Ishikawa (cell line): ENCODE data around the gene FTHL17.

ENCODE experiments used
- CEBPB ChIP-seq: IDR thresholded peaks from 2 replicates; pipeline ENCODE4 v1.6.1; 2012
- CREB1 ChIP-seq: IDR thresholded peaks from 2 replicates; pipeline ENCODE4 v1.6.1; 2012; ENCODE audit warnings: low read depth
- EGR1 ChIP-seq: IDR thresholded peaks from 2 replicates; pipeline ENCODE4 v1.6.1; 2012
- EP300 ChIP-seq: IDR thresholded peaks from 2 replicates; pipeline ENCODE4 v1.6.1; 2012; ENCODE audit warnings: borderline replicate concordance
- FOXM1 ChIP-seq: IDR thresholded peaks from 2 replicates; pipeline ENCODE4 v1.6.1; 2012; ENCODE audit warnings: low read depth, borderline replicate concordance
- NFIC ChIP-seq: IDR thresholded peaks from 2 replicates; pipeline ENCODE4 v1.6.1; 2012
- RAD21 ChIP-seq: IDR thresholded peaks from 2 replicates; pipeline ENCODE4 v1.6.1; 2012; ENCODE audit warnings: low read depth
- TAF1 ChIP-seq: IDR thresholded peaks from 2 replicates; pipeline ENCODE4 v1.6.1; 2012; ENCODE audit warnings: low read depth, mild to moderate bottlenecking
- TCF12 ChIP-seq: IDR thresholded peaks from 2 replicates; pipeline ENCODE4 v1.6.1; 2012; ENCODE audit warnings: low read depth
- TEAD4 ChIP-seq: IDR thresholded peaks from 2 replicates; pipeline ENCODE4 v1.6.1; 2012
- YY1 ChIP-seq: IDR thresholded peaks from 2 replicates; pipeline ENCODE4 v1.6.1; 2012; ENCODE audit warnings: low read depth
- ZBTB7A ChIP-seq: IDR thresholded peaks from 2 replicates; pipeline ENCODE4 v1.6.1; 2012; ENCODE audit warnings: low read depth
- TF ChIP-seq, protein P1 (sequence below): IDR thresholded peaks from 2 replicates; pipeline ENCODE4 v1.6.1; 2012
- TF ChIP-seq, protein P2 (sequence below): IDR thresholded peaks from 2 replicates; pipeline ENCODE4 v1.6.1; 2012
- TF ChIP-seq, protein P3 (sequence below): IDR thresholded peaks from 2 replicates; pipeline ENCODE4 v1.6.1; 2012; ENCODE audit warnings: low read depth, mild to moderate bottlenecking

The FTHL17 gene

DNA sequence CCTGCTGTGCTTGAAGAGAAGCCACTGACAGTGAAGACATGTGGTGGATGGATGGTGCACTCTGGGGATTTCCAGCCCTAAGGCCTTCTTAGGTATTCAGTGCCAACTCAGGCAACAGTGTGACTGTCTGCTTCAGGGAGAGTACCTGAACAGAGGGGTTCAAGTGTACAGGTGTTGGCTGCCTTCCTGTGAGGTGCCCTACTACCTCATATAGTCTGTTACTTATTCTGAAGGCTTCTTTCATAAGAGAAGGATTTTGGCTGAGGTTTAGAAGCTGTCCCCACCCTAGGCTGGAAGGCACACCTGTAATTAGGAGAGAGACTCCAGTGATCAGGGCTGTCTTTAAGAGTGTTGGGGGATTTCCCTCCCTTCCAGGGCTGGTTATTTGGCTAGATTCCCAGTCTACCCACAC is 1.8 kb downstream of the FTHL17 start:
- TF ChIP-seq, protein P1, sequence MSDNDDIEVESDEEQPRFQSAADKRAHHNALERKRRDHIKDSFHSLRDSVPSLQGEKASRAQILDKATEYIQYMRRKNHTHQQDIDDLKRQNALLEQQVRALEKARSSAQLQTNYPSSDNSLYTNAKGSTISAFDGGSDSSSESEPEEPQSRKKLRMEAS, result no peak
- no peak for TF ChIP-seq EP300
- TF ChIP-seq CREB1, result no peak
- TF ChIP-seq EGR1, result no peak
- no peak for TF ChIP-seq CEBPB
- no peak for TF ChIP-seq RAD21
- TF ChIP-seq, protein P2, sequence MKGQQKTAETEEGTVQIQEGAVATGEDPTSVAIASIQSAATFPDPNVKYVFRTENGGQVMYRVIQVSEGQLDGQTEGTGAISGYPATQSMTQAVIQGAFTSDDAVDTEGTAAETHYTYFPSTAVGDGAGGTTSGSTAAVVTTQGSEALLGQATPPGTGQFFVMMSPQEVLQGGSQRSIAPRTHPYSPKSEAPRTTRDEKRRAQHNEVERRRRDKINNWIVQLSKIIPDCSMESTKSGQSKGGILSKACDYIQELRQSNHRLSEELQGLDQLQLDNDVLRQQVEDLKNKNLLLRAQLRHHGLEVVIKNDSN, result no peak
- TF ChIP-seq TCF12, result no peak

DNA sequence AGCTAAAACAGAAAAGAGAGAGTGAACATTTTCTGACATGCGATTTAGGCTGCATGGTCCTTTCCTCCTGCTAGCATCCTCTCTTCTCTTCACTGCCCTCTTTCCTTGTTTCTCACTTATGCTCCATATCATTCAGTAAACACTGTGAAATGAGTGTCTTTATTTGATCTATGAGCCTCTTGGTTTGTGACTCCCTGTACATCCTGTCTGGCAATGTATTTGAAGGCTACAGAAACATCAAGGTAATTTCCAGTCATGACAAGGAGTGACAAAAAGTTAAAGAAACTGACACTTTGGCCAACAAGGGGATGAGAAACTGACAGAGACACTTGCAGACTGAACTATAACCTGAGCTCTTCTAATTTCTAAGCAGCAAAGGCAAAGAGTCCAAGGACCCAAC is 8.7 kb downstream of the FTHL17 start:
- TF ChIP-seq YY1, result no peak
- no peak for TF ChIP-seq NFIC
- no peak for TF ChIP-seq EGR1
- TF ChIP-seq CREB1, result no peak
- no peak for TF ChIP-seq CEBPB
- TF ChIP-seq, protein P1, result no peak
- TF ChIP-seq RAD21, result no peak

DNA sequence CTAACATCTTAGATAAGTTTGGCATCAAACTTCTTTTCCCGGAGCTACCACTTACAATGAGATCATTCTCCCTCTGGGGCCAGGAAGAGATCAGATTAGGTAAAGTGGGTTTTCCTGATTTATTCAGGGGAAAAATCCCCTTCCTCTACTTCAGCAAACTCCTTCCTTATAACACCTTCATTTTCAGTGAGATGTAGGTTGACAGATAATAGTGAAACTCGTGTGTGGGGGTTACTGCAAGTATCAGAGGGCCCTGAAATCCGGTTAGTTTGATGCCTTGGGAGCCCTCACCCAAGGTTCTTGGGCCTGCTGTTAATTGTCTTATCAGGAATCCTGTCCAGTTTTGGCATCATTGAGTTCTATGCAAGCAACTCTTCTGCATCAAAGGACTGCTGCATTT is 10.8 kb downstream of the FTHL17 start:
- TF ChIP-seq, protein P2, result no peak
- TF ChIP-seq TAF1 (no peak), FOXM1 (no peak), CEBPB (no peak), RAD21 (no peak), CREB1 (no peak), YY1 (no peak), ZBTB7A (no peak), TEAD4 (no peak), EP300 (no peak), TCF12 (no peak), NFIC (no peak), EGR1 (no peak)
- TF ChIP-seq, protein P3, sequence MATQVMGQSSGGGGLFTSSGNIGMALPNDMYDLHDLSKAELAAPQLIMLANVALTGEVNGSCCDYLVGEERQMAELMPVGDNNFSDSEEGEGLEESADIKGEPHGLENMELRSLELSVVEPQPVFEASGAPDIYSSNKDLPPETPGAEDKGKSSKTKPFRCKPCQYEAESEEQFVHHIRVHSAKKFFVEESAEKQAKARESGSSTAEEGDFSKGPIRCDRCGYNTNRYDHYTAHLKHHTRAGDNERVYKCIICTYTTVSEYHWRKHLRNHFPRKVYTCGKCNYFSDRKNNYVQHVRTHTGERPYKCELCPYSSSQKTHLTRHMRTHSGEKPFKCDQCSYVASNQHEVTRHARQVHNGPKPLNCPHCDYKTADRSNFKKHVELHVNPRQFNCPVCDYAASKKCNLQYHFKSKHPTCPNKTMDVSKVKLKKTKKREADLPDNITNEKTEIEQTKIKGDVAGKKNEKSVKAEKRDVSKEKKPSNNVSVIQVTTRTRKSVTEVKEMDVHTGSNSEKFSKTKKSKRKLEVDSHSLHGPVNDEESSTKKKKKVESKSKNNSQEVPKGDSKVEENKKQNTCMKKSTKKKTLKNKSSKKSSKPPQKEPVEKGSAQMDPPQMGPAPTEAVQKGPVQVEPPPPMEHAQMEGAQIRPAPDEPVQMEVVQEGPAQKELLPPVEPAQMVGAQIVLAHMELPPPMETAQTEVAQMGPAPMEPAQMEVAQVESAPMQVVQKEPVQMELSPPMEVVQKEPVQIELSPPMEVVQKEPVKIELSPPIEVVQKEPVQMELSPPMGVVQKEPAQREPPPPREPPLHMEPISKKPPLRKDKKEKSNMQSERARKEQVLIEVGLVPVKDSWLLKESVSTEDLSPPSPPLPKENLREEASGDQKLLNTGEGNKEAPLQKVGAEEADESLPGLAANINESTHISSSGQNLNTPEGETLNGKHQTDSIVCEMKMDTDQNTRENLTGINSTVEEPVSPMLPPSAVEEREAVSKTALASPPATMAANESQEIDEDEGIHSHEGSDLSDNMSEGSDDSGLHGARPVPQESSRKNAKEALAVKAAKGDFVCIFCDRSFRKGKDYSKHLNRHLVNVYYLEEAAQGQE, result no peak
- TF ChIP-seq, protein P1, result no peak

DNA sequence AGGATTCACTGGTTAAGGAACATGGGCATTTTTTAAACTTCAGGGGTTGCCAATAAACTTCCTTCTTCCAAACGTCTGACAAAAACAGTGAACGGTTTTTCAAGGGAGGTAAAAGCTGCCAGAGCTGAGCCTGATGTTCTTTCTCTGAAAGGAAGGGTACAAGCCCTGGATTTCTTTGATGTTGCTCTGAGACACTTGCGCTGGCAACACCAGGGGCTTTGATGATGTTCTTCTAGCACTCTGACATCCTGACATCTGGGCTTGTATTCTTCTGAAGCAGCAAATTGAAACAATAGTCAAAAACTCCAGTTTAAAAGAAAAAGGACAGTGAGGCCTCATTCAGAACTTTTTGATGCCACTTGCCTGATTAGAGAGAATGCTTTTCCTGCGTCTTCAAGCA is 11.8 kb downstream of the FTHL17 start:
- TF ChIP-seq FOXM1 (no peak), TEAD4 (no peak), TCF12 (no peak), RAD21 (no peak), NFIC (no peak), TAF1 (no peak), CEBPB (no peak), EP300 (no peak), ZBTB7A (no peak), EGR1 (no peak)
- TF ChIP-seq, protein P1, result no peak
- TF ChIP-seq, protein P3, result no peak

DNA sequence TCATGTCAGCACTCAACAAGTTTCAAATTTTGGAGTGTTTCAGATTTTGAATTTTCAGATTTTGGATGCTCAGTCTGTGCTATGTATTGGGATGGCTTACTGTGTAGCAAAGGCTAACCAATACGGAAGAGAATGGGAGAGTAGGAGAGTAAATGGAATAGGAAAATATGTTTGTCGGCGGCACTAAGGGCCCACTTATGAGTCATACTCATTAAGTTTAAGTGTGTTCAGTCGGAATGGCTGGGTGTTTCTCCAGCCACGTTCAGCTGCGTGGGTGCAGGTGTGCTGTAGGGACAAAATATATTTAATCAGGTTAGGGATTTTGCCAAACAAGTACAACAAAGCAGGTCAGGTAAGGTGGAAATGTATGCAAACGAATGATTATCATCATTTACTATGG is 13.6 kb downstream of the FTHL17 start:
- TF ChIP-seq EP300 (no peak), FOXM1 (no peak), TEAD4 (no peak), CREB1 (no peak), TAF1 (no peak), TCF12 (no peak), EGR1 (no peak), NFIC (no peak), CEBPB (no peak), RAD21 (no peak), YY1 (no peak), ZBTB7A (no peak)
- TF ChIP-seq, protein P3, result no peak
- TF ChIP-seq, protein P2, result no peak
- TF ChIP-seq, protein P1, result no peak
